HG02884 (cell line): Measurements from ENCODE around the gene ATP8A1.
A peak's percentile ranks its signal among the peaks of the same experiment; 100 is the strongest.

Source experiments
- ATAC-seq: cut with Tn5 transposase; IDR thresholded peaks from one replicate; pipeline ENCODE4 v1.9.1; 2021; ENCODE audit warnings: mild to moderate bottlenecking, moderate library complexity; ENCODE audit not compliant: unreplicated experiment

ATP8A1 gene

DNA sequence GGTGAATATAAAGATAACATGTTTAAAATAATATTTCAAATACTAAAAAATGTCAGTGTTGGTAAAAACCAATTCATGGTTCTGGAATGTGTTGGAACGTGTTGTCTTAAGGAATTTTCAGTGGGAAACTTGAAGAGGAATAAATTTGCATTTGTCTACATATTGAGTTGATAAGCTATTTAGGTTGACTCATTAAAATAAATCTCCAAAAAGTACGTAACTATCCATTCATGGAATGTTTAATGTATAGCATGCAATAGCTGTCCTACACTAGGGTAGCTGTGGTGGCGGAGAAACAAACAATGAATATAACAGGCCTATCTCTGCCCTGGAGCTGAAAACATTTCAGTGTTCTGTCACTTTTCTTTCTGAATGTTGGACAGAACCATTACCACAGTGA, 239.4 kb downstream of the ATP8A1 start:
- ATAC-seq, result no peak

DNA sequence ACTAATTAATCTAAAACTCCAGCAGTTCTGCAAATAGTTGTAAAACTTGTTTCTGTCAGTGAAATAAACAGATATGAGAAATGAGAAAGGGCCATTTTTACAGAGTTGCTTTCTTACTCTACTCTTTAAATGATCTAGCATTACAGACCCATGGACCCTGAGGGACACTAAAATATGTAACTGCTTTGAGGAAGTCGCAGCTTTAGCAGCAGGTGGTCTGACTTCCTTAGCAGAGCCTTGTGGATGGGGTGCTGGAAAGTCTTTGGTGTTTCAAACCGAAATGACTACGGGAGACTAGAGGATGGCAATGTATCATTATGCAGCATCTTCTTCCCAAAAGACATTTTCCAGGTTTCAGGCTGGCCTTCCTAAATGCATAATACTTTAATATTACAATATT, 240.9 kb downstream of the ATP8A1 start:
- ATAC-seq, result peak; percentile 55

- ATAC-seq, result no peak
Measured at GRCh38 chr4:42415281-42415680, 241.6 kb downstream of the ATP8A1 start.

GRCh38 chr4:42412251-42412650, 244.7 kb downstream of the ATP8A1 start:
- no peak for ATAC-seq

GRCh38 chr4:42411803-42412202, 245.1 kb downstream of the ATP8A1 start:
- ATAC-seq, result no peak

DNA sequence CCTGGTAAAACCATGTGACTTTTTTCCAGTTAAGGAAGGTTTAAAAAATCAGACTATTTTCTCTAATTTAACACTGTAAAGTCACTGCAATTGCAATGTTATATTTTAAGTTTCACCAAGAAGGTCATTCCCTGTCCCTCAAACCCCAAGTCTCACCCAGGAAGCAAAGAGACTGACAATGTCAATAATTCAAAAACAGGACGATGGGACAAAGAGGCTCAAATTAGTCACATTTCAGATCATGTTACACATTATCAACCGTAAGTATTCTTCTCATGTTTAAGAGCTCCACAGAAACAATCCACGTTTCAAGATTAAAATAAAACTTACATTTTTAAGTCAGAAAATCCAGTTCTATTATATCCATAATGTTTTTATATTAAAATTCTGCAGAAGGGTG, 246.5 kb downstream of the ATP8A1 start:
- no peak for ATAC-seq

DNA sequence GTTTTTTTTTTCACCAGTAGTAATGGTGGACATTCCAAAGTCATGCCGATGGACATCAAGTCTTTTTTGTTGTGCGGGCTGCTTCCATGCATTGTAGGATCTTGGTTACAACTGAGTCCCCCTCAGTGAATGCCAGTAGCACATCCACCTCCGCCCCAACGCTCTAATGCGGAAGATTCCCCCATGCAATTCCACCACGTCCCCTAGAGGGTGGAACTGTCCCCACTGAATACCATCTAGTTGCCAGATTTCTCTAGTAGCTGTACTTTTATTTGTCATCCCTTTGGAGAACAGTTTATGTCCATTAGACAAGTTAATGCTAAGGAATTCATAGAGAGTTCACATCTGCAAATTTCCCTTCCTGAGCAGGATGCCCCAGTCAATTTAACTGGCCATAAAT, 252.9 kb downstream of the ATP8A1 start:
- no peak for ATAC-seq

DNA sequence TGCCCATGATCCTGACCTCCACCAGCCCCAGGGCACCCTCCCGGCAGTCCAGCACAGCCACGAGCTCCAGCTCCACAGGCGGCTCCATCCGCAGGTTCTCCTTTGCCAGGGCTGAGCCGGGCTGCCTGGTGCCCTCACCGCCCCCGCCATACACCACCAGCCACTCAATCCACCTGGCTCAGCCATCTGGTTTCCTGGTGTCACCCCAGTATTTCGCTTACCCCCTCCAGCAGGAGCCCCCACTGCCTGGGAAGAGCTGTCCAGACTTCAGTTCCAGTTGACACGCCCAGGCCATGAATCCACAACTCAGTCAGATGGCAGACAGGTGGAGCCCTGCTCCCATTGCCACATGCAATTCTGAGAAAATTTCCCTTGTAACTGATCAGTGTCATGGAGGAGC, 255.7 kb downstream of the ATP8A1 start:
- ATAC-seq, result no peak

GRCh38 chr4:42399393-42399792, 257.5 kb downstream of the ATP8A1 start:
- no peak for ATAC-seq

- ATAC-seq, result no peak
Measured at GRCh38 chr4:42398871-42399331, 258.0 kb downstream of the ATP8A1 start.

- ATAC-seq, result peak; percentile 34
Measured at GRCh38 chr4:42398171-42398870, 258.6 kb downstream of the ATP8A1 start.

- ATAC-seq, result peak; percentile 22
Measured at GRCh38 chr4:42397635-42398170, 259.2 kb downstream of the ATP8A1 start.

DNA sequence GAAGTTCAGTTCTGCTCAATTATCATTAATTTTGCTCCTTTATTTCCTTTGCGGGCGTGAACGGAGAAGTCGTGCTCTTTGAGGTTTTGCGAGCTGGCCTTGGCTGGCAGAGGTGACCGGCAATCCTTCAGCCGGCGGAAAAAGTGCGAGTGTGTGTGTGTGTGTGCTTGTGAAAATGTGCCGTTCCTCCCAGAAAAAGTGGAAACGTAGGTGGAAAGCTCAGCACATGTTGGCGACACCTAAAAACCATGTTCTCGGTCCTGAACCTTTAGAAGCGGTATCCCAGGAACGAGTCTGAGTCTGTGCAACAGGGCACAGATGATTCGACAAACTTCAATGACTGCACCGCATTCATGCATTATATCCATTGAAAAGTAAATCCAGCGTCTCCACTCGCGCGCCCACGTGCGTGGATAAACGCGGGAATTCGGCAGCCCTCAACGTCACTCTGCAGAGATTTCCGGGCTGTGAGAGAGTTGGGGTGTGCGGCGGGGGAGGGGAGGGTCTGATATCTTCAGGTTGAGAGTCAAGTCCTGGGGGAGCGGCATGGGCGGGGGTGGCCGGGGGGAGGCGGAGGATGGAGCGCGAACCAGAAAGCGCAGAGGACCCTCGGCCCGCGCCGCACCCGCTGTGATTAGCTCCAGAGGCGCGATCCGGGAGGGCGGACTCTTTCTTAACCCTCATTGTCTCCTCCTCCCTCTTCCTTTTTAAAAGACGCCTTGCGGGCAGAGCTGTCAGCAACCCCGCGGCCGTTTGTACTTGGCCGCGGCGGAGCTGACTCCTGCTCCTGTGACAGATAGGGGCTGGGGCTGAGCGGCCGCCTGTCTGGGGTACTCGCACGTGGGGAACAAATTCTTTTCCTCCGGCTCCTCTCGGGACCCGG, 259.9 kb downstream of the ATP8A1 start, which contains the start of gene SHISA3:
Gene SHISA3, plus strand, starts transcription at position 737 of the 883 bp plus-strand sequence. CDS start 569 bp downstream, outside the sequence.
- ATAC-seq, result peak; percentile 37

- no peak for ATAC-seq
Measured at GRCh38 chr4:42396361-42396751, 260.5 kb downstream of the ATP8A1 start.

DNA sequence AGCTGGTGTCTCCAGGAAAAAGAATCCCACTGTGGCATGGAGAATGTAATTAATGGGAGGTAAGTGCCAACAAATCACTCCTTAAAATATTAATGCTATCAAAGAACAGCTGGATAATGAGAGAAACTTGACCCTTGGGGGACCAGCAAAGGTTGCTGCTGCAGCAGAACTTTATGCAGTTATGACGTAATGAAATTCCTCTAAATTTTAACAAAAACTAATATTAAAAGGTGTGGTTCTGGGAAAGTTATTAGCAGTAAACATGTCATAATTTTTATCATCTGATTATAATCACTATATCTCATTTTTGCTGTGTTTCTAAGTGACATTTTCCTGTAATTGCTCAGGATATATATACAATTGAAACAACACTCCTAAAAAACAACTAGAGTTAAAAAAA, 261.3 kb downstream of the ATP8A1 start:
- ATAC-seq, result no peak

DNA sequence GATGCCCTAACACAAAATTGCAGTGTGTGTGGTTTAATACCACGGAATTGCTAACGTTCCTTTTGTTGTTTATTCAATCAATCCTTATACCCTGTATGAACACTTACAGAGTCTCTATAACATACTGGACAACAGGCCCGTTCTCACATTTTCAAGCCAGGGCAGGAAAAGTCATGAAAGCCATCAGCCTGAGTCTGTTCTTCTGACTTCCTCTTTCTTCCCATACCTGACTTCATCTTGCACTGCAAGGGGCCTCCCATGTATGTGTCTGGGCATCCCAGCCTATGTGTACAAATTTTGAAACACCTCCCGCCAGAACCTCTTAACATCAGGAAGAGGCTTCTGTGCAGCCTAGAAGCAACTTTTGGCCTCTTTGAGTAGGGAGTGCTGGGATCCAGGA, 264.5 kb downstream of the ATP8A1 start:
- no peak for ATAC-seq

- no peak for ATAC-seq
Measured at GRCh38 chr4:42391981-42392380, 264.9 kb downstream of the ATP8A1 start.

DNA sequence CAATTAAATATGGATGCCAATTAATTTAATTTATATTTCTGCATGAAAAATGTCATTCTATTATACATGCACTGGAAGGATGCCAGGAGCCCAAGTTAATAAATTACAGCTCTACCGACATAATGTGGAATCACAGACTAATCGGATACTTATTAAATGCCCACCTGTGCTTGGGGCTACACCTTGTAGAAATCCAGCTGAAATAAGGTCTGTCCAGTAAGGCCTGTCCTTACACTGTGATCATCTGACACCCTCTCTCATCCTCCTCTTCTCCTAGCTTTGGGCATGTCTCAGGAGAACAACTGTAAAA, 265.6 kb downstream of the ATP8A1 start:
- ATAC-seq, result no peak

DNA sequence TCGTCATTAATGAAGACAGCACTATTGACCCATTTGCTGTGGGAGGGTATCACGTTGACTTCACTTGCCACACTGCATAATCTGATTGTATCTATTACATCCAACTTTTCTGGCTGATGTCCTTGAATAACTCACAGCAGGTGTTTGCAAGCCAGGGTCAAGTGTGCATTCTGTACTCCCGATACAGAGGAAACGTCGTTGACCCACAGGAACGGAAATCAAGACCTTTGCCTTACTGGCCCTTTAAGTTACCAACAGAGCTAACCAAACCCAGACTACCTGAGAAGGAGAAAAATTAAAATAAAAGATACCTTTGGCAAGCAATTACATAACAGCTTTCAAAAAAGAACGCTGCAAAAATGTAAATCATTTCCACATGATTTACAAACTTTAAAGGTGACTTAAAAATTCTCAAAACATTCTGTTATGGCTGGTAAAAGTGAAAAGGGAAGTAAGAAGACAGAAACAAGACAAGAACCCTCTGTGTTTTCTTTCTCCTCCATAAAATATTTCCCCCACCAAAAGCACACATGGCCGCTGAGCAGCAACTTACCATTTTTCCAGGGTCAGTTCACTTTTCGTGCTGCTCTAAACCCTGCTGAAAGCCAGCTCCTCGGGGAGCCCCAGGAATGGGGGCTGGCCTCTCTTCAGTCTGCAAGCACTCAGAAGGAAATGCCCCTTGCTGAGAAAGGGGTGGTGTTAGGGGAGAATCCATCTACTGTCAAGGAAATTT, 266.1 kb downstream of the ATP8A1 start:
- ATAC-seq, result no peak

DNA sequence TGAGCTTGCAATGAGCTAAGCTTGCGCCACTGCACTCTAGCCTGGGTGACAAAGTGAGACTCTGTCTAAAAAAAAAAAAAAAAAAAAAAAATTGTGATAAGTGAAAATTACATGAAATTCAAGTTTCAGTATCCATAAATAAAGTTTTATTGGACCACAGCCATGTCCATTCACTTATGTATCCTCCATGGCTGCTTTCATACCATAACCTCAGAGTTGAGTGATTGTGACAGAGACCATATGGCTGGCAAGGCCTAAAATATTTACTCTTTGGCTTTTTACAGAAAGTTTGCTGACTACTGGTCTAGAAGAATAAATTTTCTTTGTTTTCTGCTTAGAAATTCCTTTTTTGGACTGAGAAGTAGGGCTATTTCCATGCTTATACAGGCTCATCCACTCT, 271.4 kb downstream of the ATP8A1 start:
- no peak for ATAC-seq

GRCh38 chr4:42381666-42382065, 275.2 kb downstream of the ATP8A1 start:
- no peak for ATAC-seq
